K562 (cell line): ENCODE measurements around the gene SLC2A4. TPM values are rescaled to one million over a fixed set of nuclear protein-coding genes. Genes with fewer than 3 reads are reported as not detected.
A peak's percentile ranks its signal among the peaks of the same experiment; 100 is the strongest.

Source experiments
- ATF2 ChIP-seq: sonication (generic); formaldehyde crosslinking; IDR thresholded peaks from 2 replicates; pipeline ENCODE4 v1.8.1; 2022; ENCODE audit warnings: missing genetic modification reagents
- DIDO1 ChIP-seq: fragments of 450-650 bp; IDR thresholded peaks from 2 replicates; pipeline ENCODE4 v1.6.1; 2016; ENCODE audit warnings: low read depth, missing biosample characterization, missing genetic modification characterization
- DMBX1 ChIP-seq: fragments of 250-450 bp; sonication (Bioruptor Pico); IDR thresholded peaks from 2 replicates; pipeline ENCODE4 v1.8.0; 2022; ENCODE audit warnings: inconsistent platforms, mild to moderate bottlenecking, moderate library complexity, borderline replicate concordance
- HDAC2 ChIP-seq: fragments of 450-650 bp; IDR thresholded peaks from 2 replicates; pipeline ENCODE4 v1.6.1; 2016; ENCODE audit warnings: mild to moderate bottlenecking
- MBD2 ChIP-seq: sonication (generic); IDR thresholded peaks from 2 replicates; pipeline ENCODE4 v1.6.1; 2016; ENCODE audit warnings: low read depth, borderline replicate concordance
- NELFE ChIP-seq: IDR thresholded peaks from 2 replicates; pipeline ENCODE4 v1.6.1; 2011; ENCODE audit warnings: mild to moderate bottlenecking; ENCODE audit not compliant: insufficient read depth, insufficient read length
- RBFOX2 ChIP-seq: fragments of 200-400 bp; formaldehyde crosslinking; IDR thresholded peaks from 2 replicates; pipeline ENCODE4 v1.6.1; 2017; ENCODE audit warnings: low read depth, mild to moderate bottlenecking, low read length, moderate library complexity
- TCF7 ChIP-seq: sonication (generic); IDR thresholded peaks from 2 replicates; pipeline ENCODE4 v1.6.1; 2016; ENCODE audit warnings: antibody characterized with exemption, borderline replicate concordance
- ZKSCAN1 ChIP-seq: fragments of 150-350 bp; IDR thresholded peaks from 2 replicates; pipeline ENCODE4 v1.6.1; 2016; ENCODE audit warnings: low read depth, low read length
- ZNF444 ChIP-seq: fragments of 250-450 bp; sonication (Bioruptor Pico); IDR thresholded peaks from 2 replicates; pipeline ENCODE4 v1.4.0; 2020; ENCODE audit warnings: mild to moderate bottlenecking, moderate library complexity
- ZNF518B ChIP-seq: fragments of 250-450 bp; sonication (Bioruptor Pico); IDR thresholded peaks from 2 replicates; pipeline ENCODE4 v1.5.0; 2021; ENCODE audit warnings: mild to moderate bottlenecking, moderate library complexity
- ZNF592 ChIP-seq: fragments of 450-650 bp; IDR thresholded peaks from 2 replicates; pipeline ENCODE4 v1.6.1; 2017; ENCODE audit warnings: antibody characterized with exemption, mild to moderate bottlenecking
- ZNF785 ChIP-seq: fragments of 250-450 bp; sonication (Bioruptor Pico); IDR thresholded peaks from 2 replicates; pipeline ENCODE4 v1.4.0; 2020; ENCODE audit warnings: mild to moderate bottlenecking
- polyA plus RNA-seq, 8 experiments: library from polyadenylated mRNA; depleted of rRNA in 4 of 8; stranded (reverse) in 5 of 8; unstranded in 3 of 8; fragments of >200 nt; fragmentation: Nextera tagmentation in 2 of 8; fragmentation: Illumina TruSeq in 1 of 8; extraction: Ambion mirVana in 2 of 8; extraction: Trizol in 1 of 8; gene quantifications; 2 replicates each; pipeline versions ENCODE4 v1.2.1 to v1.2.3, GENCODE V29; 2011 to 2014; ENCODE audit warnings: inconsistent platforms in 1 of 8, missing spikeins in 1 of 8
- total RNA-seq, 7 experiments: library from RNA; depleted of rRNA in 6 of 7; stranded (reverse); fragments of >200 nt in 6 of 7; fragmentation: Illumina TruSeq in 2 of 7; extraction: Trizol in 2 of 7; gene quantifications; 2 replicates each; pipeline versions ENCODE4 v1.2.1 to v1.2.3, GENCODE V29; 2011 to 2021; ENCODE audit warnings: low replicate concordance in 1 of 7
- TF ChIP-seq, protein P1 (sequence below): fragments of 450-650 bp; formaldehyde crosslinking; IDR thresholded peaks from 2 replicates; pipeline ENCODE4 v1.4.0; 2020; ENCODE audit warnings: mild to moderate bottlenecking, mixed read lengths
- TF ChIP-seq, protein P2 (sequence below): fragments of 200-800 bp; sonication (Bioruptor generic); IDR thresholded peaks from 2 replicates; pipeline ENCODE4 v1.6.1; 2017; ENCODE audit warnings: missing genetic modification characterization, missing compliant biosample characterization

Gene SLC2A4
- total and polyA plus RNA-seq, 9 of the 15 experiments (the other 6 are each of a cell fraction or from before 2014, with no cell fraction given), result 0.74 to 3.5 (median 1.6) TPM

DNA sequence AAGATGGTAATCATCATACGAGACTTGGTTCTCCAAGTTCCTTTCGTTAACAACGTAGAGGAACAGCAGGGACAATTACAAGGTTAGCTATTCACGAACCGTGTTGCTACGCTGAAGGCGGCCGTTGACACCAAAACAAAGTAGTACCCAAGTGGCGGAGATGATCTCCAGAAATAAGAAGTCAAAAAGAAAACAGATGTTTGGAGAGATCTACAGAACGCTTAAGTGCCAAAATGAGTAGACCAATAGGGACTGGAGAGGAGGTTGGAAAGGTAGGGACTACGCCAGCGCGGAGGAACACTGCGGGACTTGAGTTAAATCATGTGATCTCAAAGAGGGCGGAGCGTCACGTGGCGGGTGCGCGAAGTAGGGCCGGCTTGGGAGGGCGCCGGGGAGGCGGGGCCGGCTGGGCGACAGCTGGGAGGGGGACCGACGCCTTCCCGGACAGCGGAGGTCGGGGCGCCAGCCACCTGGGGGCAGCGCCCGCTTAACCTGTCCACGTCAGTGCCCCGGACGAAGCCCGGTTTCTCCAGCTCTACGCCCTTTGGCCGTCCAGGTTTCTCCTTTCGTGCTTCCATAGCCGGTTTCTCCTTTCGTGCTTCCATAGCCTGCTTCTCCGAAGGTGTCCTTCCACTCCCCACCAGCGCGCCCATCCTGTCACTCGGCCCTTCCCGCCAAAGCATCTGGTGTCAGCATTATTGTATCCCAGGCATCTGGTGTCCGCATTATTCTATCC, 38.6 kb upstream of the SLC2A4 start (continued):
- no peak for TF ChIP-seq ZNF592
- no peak for TF ChIP-seq ZNF444 (CRISPR knock-in tag)
- peak; percentile 80 for TF ChIP-seq DIDO1 (tag)
- TF ChIP-seq ATF2 (CRISPR knock-in tag), result no peak
- TF ChIP-seq MBD2, result no peak
- peak; percentile 77 for TF ChIP-seq HDAC2
- TF ChIP-seq TCF7, result peak; percentile 60; the same call in 1 of the 2 replicates
- no peak; the same call in 1 of the 2 replicates for TF ChIP-seq DMBX1
- no peak for TF ChIP-seq ZNF785 (CRISPR knock-in tag)
- TF ChIP-seq, protein P1, sequence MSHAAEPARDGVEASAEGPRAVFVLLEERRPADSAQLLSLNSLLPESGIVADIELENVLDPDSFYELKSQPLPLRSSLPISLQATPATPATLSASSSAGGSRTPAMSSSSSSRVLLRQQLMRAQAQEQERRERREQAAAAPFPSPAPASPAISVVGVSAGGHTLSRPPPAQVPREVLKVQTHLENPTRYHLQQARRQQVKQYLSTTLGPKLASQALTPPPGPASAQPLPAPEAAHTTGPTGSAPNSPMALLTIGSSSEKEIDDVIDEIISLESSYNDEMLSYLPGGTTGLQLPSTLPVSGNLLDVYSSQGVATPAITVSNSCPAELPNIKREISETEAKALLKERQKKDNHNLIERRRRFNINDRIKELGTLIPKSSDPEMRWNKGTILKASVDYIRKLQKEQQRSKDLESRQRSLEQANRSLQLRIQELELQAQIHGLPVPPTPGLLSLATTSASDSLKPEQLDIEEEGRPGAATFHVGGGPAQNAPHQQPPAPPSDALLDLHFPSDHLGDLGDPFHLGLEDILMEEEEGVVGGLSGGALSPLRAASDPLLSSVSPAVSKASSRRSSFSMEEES (CRISPR knock-in tag), result peak; percentile 97
- no peak for TF ChIP-seq ZKSCAN1
- TF ChIP-seq ZNF518B (CRISPR knock-in tag), result no peak
- TF ChIP-seq, protein P2, sequence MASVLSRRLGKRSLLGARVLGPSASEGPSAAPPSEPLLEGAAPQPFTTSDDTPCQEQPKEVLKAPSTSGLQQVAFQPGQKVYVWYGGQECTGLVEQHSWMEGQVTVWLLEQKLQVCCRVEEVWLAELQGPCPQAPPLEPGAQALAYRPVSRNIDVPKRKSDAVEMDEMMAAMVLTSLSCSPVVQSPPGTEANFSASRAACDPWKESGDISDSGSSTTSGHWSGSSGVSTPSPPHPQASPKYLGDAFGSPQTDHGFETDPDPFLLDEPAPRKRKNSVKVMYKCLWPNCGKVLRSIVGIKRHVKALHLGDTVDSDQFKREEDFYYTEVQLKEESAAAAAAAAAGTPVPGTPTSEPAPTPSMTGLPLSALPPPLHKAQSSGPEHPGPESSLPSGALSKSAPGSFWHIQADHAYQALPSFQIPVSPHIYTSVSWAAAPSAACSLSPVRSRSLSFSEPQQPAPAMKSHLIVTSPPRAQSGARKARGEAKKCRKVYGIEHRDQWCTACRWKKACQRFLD, result no peak
- TF ChIP-seq NELFE, result no peak
- no peak for TF ChIP-seq RBFOX2
